Esophagus muscularis mucosa (tissue), 4 donors: ENCODE results near the gene PLD1. TPM values are rescaled to one million over a fixed set of nuclear protein-coding genes. Genes with fewer than 3 reads are reported as not detected.

Experiments
- DNase-seq: peaks from one replicate; pipeline ENCODE4 v3.0.0-alpha.2; 2017; ENCODE audit errors: extremely low spot score
- H3K27ac ChIP-seq, 4 donors: fragments of 200-600 bp; sonication (generic); replicated peaks in 1 of 4; 1 replicate in 3 of 4; 2 replicates in 1 of 4; pipeline ENCODE4 v1.5.1; 2016 to 2019; ENCODE audit warnings: mild to moderate bottlenecking in 1 of 4
- H3K27me3 ChIP-seq, 4 donors: fragments of 200-600 bp; sonication (generic); one replicate each; pipeline versions ENCODE4 v1.5.1 to v1.6.0; 2016 to 2019
- H3K36me3 ChIP-seq, 4 donors: fragments of 200-600 bp; sonication (generic); one replicate each; pipeline ENCODE4 v1.5.1; 2016 to 2019
- H3K4me1 ChIP-seq, 4 donors: fragments of 200-600 bp; sonication (generic); one replicate each; pipeline ENCODE4 v1.5.1; 2016 to 2019
- H3K4me3 ChIP-seq, 4 donors: fragments of 200-600 bp; sonication (generic); 1 replicate in 2 of 4; 2 replicates in 2 of 4; pipeline ENCODE4 v1.5.1; 2016 to 2019; ENCODE audit warnings: mild to moderate bottlenecking in 4 of 4, moderate library complexity in 1 of 4
- H3K9me3 ChIP-seq, 4 donors: fragments of 200-600 bp; sonication (generic); 1 replicate in 3 of 4; 2 replicates in 1 of 4; pipeline ENCODE4 v1.5.1; 2016 to 2019
- CTCF ChIP-seq, 3 experiments: fragments of 200-600 bp in 2 of 3; fragments of 450-650 bp in 1 of 3; sonication (generic) in 2 of 3; IDR thresholded peaks; one replicate each; pipeline ENCODE4 v1.5.1; 2017 to 2019; ENCODE audit warnings: antibody characterized with exemption in 3 of 3, mild to moderate bottlenecking in 2 of 3, moderate library complexity in 1 of 3
- EP300 ChIP-seq: sonication (generic); formaldehyde crosslinking; IDR thresholded peaks from one replicate; pipeline ENCODE4 v1.6.1; 2017; ENCODE audit warnings: antibody characterized with exemption
- POLR2A ChIP-seq: fragments of 450-650 bp; IDR thresholded peaks from one replicate; pipeline ENCODE4 v1.6.1; 2017; ENCODE audit warnings: antibody characterized with exemption, moderate library complexity, mild to moderate bottlenecking, low read depth
- POLR2AphosphoS5 ChIP-seq, 2 donors: sonication (generic); formaldehyde crosslinking; IDR thresholded peaks; one replicate each; pipeline ENCODE4 v1.6.1; 2017; ENCODE audit warnings: antibody characterized with exemption in 2 of 2
- WGBS: methylation state at CpG from one replicate; pipeline ENCODE4 v1.1.5; 2018; 5-methylcytosine and 5-hydroxymethylcytosine counted together
- intact Hi-C: fragments of 100-400 bp; cut with DNase I; formaldehyde crosslinking; loops from one replicate; pipeline ENCODE4 v1.15.1; 2023
- total RNA-seq, 4 donors: library from RNA; depleted of rRNA; stranded (reverse); fragments of >200 nt; gene quantifications; one replicate each; pipeline versions ENCODE4 v1.1.0 to v1.2.1, GENCODE V29; 2016

PLD1 gene
- total RNA-seq, 4 donors from 2014 or later = 12.4 to 21.1 (median 18.5) TPM

- DNase-seq = no peak
- WGBS = 86% methylated on average over 6 of the region's 6 CpGs
- TF ChIP-seq POLR2AphosphoS5 (IDR thresholded peaks at IDR 0.05) (no peak), POLR2A (no peak), CTCF (IDR thresholded peaks at IDR 0.05) (no peak), EP300 (no peak)
- Histone ChIP-seq H3K9me3 (peaks cover 0 to 6% (median 3%) of the 10 kb centered on the region in 4 donors), H3K36me3 (no peaks in the 10 kb centered on the region), H3K27ac (no peak overlapping the region), H3K4me3 (no peak overlapping the region), H3K27me3 (no peaks in the 10 kb centered on the region), H3K4me1 (peaks cover 0 to 9% (median 2%) of the 10 kb centered on the region in 4 donors)
- intact Hi-C loops = no loop called here
Observed at GRCh38 chr3:171850960-171851659, 40.8 kb upstream of the PLD1 start.

GRCh38 chr3:171850320-171850959 is 40.2 kb upstream of the PLD1 start:
- peaks cover 0 to 6% (median 3%) of the 10 kb centered on the region in 4 donors for H3K9me3 ChIP-seq
- 85% methylated on average over 6 of the region's 6 CpGs for WGBS
- TF ChIP-seq POLR2A (no peak), POLR2AphosphoS5 (IDR thresholded peaks at IDR 0.05) (no peak), EP300 (no peak), CTCF (IDR thresholded peaks at IDR 0.05) (no peak)
- no peak for DNase-seq
- H3K27me3 ChIP-seq = no peaks in the 10 kb centered on the region
- intact Hi-C loops = no loop called here
- H3K36me3 ChIP-seq = no peaks in the 10 kb centered on the region
- no peak overlapping the region for H3K27ac ChIP-seq
- no peak overlapping the region for H3K4me3 ChIP-seq
- H3K4me1 ChIP-seq = peaks cover 0 to 9% (median 2%) of the 10 kb centered on the region in 4 donors

GRCh38 chr3:171849617-171850319 is 39.5 kb upstream of the PLD1 start:
- no peaks in the 10 kb centered on the region for H3K36me3 ChIP-seq
- peaks cover 0 to 5% (median 2%) of the 10 kb centered on the region in 4 donors for H3K9me3 ChIP-seq
- H3K4me3 ChIP-seq = no peak overlapping the region
- intact Hi-C loops = no loop called here
- no peak for DNase-seq
- no peak overlapping the region for H3K27ac ChIP-seq
- H3K4me1 ChIP-seq = peaks cover 0 to 9% (median 2%) of the 10 kb centered on the region in 4 donors
- 87% methylated on average over 6 of the region's 6 CpGs for WGBS
- TF ChIP-seq POLR2A (no peak), POLR2AphosphoS5 (IDR thresholded peaks at IDR 0.05) (no peak), EP300 (no peak), CTCF (IDR thresholded peaks at IDR 0.05) (no peak)
- H3K27me3 ChIP-seq = no peaks in the 10 kb centered on the region

GRCh38 chr3:171847595-171848259 is 37.4 kb upstream of the PLD1 start:
- no peaks in the 10 kb centered on the region for H3K36me3 ChIP-seq
- no peak overlapping the region for H3K27ac ChIP-seq
- peaks cover 5 to 17% (median 10%) of the 10 kb centered on the region in 4 donors for H3K4me1 ChIP-seq
- DNase-seq = no peak
- no peaks in the 10 kb centered on the region for H3K27me3 ChIP-seq
- no peak for TF ChIP-seq CTCF (IDR thresholded peaks at IDR 0.05)
- TF ChIP-seq POLR2AphosphoS5 (IDR thresholded peaks at IDR 0.05) = no peak
- TF ChIP-seq EP300 = no peak
- no peak for TF ChIP-seq POLR2A
- H3K9me3 ChIP-seq = no peaks in the 10 kb centered on the region
- 83% methylated on average over 3 of the region's 3 CpGs for WGBS
- no peak overlapping the region for H3K4me3 ChIP-seq
- intact Hi-C loops = no loop called here
